Loucy (cell line): ENCODE results near the gene TMEM117.

Experiments used
- CTCF ChIP-seq: fragments of 200-600 bp; sonication (generic); conservative IDR thresholded peaks from 2 replicates; pipeline ENCODE4 v1.5.1; 2014; ENCODE audit warnings: mild to moderate bottlenecking, antibody characterized with exemption, low read length
- EZH2phosphoT487 ChIP-seq: fragments of 200-600 bp; IDR thresholded peaks from 2 replicates; pipeline ENCODE4 v1.6.1; 2018; ENCODE audit warnings: antibody characterized with exemption, mild to moderate bottlenecking, moderate library complexity, borderline replicate concordance

- no peak for TF ChIP-seq CTCF
- no peak for TF ChIP-seq EZH2phosphoT487
Measured at GRCh38 chr12:44436756-44437155, 600.9 kb downstream of the TMEM117 start.
